Hematopoietic multipotent progenitor cell (in vitro differentiated cells): ENCODE results near the gene CTIF. TPM values are rescaled to one million over a fixed set of nuclear protein-coding genes. Genes with fewer than 3 reads are reported as not detected.

Experiments used
- DNase-seq, 3 donors: peaks; one replicate each; pipeline ENCODE4 v3.0.0-alpha.2; 2011 to 2015; ENCODE audit warnings: low read depth in 2 of 3, low spot score in 2 of 3
- total RNA-seq: library from RNA; depleted of rRNA; stranded (reverse); fragments of >200 nt; gene quantifications from one replicate; pipeline ENCODE4 v1.2.3, GENCODE V29; 2012

The CTIF gene
- total RNA-seq, 1 donor = 8.6 TPM

DNA sequence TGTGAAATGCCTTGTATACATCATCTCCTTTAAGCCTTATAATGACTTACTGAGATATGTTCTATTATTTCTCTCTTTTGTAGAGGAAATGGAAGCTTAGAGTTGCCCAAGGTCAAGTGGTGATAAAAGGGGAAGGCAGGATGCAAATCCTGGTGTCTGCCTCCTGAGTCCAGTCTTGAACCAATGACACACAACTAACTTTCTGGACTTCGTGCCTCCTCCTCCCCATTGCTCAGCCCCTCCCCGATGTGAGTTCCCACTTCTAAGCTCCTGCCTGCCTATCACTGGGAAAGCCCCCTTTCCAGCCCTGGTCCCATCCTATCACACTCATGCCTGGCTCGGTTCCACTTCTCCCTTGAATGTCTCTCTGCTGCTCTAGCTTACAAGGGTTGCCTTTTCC, 6.9 kb upstream of the CTIF start:
- no peak for DNase-seq

DNA sequence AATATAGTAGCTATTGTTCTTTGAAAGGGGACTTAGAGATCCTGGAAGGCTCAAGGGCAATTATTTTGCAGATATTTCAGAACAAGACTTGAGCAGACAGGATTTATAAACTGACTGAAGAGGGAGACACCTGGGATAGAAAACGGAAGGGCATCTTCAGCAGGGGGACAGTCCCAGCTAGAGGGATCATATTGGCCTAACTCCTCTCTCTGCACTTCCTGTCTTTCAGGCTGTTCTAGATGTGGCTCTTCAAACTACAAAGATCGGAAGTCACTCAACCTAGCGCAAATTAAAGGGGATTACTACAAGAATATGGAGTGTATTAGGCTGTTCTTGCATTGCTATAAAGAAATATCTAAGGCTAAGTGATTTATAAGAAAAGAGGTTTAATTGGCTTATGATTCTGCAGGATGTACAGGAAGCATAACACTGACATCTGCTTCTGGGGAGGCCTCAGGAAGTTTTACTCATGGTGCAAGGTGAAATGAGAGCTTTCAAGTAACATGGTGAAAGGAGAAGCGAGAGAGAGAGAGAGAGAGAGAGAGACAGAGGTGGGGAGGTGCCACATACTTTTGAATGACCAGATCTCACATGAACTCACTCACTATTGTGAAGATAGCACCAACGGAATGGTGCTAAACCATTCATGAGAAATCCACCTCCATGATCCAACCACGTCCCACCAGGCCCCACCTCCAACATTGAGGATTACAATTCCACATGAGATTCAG, 5.3 kb upstream of the CTIF start:
- peak in 1 of 3 donors; percentile 27 for DNase-seq

DNA sequence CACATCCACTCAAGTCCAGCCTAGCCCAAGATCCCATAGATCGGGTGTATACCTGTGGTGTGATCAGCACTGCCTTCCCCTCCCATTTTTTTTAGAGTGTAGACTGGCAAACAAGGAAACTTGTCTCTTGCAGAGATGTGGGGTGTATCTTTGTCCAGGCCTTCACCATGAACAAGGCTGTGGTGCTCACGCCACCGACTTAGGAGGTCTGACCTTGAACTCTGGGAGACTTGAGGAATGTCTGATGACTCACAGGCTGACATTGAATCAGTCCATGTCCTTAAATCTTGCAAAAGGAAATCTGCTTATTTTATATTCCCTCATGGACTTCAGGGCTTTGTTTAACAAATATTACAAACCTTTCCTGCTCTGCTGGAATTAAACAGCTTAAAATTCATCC, 4.5 kb upstream of the CTIF start:
- no peak for DNase-seq

DNA sequence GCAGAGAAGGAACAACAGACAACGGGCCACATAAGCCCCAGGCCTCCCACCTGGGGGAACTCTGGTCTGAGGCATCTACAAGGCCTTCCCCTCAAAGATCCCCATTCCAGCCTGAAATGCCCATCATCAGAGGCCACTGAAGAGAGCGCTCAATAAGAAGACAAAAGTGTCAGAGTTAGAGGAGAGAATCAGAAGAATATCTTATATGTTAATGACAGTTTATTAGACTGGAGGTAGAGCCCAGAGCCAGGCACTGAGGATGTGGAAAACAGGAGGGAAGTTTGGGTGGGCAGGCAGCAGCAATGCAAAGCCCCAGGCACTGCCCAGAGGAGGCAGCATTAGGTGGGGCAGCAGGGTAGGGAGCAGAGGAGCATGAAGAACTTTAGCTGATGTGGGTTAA, 2.9 kb upstream of the CTIF start:
- no peak for DNase-seq

DNA sequence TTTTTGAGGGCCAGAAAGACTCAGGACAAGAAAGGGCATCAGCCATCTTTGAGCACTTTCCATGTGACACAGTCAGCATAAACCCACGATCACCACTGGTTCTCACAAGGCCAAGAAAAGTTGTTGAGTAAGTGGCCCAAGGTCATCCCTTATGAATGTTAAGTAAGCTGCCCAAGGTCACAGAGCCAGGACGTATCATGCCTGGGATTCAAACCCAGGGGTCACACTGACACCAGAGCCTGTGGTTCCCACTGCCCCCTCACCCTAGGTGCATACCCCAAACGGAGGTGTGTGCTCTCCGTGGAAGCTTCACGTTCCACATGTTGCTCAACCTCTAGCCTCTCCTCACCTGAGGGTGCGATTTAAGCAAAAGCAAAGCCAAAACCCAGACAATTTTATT, 2.3 kb upstream of the CTIF start:
- DNase-seq = no peak

DNA sequence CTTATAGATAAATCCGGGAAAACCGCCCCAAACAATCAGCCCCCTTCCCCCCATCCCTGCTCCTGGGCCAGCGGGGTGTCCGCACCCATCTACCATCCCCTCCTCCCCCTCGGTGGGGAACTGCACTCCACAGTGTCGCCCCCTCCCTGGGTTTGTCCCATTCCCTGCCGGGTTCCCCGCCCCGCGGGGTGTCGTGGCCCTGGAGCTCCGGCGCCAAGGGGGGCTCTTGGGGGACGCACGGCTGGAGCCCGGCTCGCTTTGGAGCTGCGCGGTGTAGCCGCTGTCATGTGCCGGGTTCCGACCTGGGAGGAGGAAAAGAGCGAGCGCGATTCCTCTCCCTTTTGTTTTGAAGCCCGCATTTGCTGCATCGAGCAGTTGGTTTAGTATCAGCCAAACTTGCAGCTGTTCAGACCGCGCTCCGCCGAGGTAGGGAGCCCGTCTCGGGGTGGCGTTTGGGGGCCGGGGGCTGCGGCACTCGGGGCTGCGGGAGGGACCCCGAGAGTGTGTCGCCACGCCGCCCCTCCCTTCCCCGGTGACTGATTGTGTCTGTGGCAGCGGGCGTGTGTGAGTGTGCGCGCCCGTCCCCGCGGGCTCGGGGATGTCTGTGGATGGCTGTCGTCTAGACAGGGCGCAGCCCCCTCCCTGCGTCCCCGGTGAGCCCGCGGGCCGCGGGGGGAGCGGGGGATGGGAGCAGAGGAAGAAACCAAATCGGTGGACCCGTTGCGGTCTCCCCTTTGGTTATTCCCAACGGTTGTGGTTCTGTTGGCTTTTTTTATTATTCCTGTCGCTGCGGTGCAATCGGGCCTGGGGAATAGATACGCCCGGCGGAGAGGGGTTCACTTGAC, 797 bp downstream of the CTIF start:
- peak in 2 of 3 donors; percentile 34 to 36 for DNase-seq

DNA sequence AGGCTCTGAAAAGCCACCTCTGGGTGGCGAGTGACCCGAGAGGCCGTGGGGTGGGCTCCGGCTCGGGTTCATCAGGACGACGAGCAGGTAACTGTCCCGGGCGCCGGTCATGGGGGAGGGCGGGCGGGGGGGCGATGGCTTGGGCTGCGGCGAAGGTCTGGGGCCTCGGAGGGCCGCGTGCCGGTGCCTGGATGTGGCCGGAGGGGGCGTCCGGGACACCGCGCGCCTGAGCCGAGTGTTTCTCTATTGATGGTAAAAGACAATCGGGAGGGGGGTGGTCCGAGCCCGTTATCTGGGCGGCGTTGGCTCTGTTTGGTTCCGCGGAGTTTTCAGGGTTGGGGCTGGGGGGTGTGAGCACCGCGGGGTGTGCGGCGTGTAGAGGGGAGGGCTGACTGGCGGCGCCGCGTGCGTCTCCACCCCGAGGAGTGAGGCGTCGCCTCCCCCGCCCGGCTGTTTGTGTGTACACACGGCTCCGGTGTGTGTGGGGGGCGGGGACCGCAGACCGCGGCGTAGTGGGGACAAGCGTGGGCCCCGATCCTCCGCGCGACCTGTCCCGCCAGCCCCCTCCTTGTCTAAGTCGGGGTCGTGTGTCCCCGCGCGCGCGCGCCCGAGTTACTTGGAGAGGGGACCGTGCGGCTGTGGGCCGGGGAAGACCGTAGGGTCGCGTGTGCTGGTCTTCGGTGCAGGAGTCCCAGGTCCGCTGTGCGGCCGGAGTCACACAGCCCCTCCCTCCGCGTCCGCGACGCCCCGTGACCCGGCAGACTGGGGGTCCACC, 1.6 kb downstream of the CTIF start:
- DNase-seq = peak in 2 of 3 donors; percentile 32 to 37

DNA sequence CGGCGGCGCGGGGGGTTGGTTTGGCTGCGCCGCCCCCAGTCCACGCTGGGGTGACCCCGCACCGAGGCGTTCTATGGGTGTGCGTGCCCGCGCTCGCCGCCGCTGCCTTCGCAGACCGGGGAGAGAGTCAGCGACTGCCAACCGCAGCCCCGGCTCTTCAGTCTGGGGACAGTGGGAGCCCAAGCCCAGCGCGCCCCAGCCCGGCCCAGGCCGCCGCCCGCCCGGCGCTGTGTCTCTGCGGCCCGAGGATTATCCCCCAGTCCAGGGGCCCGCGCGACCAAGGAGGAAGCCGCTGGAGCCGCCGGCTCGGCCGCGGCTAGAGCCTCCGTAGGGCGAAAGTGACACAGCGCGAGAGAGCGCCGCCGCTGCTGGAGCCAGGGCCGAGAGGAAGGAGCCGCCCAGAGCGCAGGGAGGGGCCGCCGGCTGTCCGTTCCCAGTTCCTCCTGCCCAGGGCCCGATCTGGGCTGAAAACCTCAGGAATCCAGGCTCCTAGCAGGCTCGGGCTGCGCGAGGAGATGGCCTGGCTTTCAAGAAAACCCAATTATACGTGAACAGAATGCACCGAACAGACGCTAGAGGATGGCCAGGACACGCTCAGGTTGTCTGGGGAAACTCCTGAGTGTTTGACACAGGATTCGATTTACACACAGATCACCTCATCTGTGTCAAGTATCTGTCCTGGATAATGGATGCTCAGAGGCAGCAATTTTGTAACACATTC, 2.4 kb downstream of the CTIF start:
- DNase-seq = peak in 2 of 3 donors; percentile 24 to 38

DNA sequence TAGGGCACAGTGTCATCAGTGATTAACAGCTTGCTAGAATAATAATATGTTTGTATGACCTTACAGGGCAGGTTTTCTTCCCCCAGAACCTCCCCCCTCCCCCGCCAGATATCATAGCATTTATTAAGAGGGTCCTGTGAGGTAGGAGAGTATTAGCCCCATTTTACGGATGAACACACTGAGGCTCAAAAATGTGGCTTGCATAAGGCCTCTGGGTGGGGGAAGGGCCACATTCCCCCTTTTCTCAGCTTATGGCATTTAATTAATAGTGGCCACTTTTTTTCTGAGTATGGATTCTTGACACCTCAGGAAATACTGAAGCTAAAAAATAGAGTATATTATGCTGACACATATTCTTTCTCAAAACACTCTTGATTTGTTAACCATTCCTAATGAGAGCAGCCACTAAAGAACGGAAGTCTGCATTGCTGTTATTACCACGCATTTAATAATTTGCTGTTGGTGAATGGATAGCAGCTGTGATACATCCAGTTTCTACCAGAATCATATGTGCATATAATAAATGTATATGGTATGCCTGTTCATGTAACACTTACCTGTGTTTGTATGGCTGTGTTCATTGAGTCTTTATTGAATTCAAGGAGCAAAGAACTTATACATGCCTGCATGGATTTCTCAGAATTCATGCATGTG, 3.0 kb downstream of the CTIF start:
- no peak for DNase-seq

DNA sequence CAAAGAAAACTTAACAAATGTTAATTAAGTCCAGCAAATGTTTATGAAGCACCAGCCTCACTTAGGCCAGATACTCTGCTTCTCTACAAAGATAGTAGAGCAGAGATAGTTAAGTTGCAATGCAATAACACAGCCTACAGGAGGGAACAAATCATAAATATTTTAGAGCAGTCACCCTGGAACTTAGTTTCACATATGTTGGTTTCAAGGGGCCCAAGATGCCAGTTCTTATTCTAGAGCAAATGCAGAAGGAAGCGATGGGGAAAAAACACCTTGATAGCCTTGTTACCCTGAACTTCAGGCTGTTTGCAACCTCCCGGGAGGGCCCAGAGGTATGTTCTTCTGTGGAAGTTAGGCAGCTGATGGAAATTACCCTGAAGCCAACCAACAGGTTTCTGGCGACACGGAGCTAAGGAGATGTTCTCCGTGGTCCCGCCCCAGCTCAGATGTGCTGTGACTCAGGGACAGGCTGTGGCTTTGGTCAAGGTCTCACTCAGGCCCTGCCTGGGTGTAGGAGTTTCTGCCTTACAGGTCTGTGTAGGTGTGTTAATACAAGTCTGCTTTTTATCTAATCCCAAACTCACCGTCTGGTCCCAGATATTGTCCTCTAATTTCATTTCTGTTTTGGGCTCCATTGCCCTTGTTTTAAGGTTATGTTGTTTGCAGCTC, 3.8 kb downstream of the CTIF start:
- no peak for DNase-seq

DNA sequence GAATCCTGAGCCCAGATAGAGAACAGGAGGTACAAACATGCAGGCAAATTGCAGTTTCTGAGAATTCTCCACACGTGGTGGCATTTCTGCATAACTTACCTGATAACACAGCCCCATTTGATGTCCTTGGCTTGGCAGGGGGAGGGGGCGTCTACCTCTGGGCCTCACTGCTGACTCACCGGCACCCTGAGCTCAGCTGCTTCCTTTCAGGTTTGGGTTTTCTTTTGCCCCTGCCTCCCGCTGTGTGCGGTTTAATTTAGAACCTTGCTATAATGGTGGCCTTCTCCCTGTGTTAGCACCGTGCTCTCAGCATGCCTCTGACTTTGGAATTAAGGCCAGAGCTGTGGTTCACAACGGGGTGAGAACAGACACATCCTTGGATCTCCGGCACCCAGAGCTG, 4.4 kb downstream of the CTIF start:
- peak in 2 of 3 donors; percentile 43 to 55 for DNase-seq

DNA sequence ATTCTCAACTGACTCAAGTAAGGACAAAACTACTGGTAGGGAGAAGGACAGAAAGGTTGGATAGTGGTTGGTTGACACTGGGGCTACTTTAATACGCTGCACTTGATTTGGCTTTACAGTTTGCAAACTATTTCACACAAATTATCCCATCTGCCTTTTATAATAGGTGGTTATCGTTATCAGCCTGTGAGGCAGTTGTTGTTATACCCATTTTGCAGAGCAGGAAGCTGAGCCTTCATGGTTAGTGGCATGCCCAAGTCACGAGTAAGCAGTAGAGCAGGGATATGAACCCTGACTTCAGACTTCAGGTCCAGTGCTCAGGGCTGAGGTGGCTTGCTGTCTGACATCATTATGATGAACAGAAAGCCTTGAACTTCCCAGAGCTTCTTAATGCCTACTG, 5.3 kb downstream of the CTIF start:
- no peak for DNase-seq

DNA sequence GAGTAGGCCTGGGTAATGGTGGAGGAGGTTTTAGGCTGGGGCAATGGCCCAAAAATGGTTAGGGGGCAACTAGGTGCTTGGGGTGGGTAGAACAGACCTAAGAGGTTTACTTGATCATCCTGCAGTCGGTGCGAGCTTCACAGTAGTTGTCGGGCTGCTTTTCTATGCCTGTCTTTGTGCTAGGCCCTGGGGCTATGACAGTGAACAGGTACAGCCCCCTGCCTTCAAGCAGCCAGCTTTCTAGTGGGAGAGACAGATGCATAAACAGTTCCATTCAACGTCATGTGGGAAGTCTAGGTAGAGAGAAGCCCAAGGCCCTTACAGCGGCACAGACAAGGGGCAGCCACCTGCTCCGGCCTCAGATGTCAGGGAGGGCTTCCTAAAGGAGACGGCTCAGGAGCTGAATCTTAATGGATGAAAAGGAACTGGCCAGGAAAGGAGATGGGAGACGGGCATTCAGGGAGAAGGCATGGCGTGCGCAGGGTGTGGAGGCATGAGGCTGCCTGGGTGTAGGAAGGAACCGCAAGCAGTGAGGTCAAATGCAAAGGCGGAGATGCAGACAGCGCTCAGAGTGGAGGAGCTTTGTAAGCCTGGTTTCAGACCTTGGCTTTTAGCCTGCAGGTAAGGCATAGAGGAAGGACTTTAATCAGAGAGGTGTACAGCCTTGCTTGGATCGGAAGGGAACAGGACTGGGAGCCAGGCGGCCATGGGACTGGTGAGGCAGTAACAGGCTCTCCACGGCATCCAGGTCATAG, 6.0 kb downstream of the CTIF start:
- DNase-seq = no peak

DNA sequence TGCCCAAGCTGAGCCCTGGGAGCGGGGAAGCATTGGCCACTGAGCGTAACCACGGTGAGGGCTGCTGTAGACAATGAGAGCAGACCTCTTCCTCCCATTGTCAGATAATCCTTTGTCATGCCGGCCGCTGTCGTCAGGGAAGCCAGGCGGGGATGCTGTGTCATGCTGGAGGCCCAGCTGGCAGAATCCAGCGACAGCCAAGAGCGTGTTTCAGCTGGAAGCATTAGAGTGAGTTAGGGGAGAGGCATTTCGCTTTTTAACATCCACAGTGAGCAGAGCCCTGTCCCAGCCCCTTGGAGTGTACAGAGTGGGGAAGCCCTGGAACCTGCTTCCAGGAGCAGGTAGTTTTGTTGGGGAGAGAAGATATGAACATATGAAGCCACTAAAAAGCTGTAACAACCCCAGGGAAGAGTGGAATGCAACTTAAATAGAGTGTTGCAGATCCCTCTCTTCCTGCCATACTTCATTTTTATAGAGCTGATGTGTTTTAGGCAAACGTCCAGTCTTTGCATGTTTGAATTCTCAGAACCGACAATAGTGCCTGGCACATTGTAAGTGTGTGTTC, 7.0 kb downstream of the CTIF start:
- peak in 2 of 3 donors; percentile 78 to 92 for DNase-seq

DNA sequence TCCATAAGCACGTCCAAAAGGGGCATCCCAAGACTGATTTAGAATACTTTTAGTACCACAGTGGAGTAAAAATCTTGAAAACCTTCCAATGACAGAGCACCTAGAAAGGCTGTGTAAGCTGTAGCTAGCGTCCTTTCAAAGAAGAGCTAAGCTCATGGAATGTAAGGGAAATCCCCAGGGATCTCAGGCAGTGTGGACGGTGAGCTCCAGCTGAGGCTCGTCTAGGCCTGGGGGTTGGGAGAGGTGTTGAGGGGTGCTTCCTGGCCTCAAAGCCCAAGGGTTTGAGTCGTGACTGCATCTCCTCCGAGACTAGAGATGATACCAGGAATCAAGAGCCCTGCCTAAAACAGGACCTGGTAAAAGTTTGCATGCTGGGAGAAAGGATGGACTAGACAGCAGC, 7.6 kb downstream of the CTIF start:
- no peak for DNase-seq

DNA sequence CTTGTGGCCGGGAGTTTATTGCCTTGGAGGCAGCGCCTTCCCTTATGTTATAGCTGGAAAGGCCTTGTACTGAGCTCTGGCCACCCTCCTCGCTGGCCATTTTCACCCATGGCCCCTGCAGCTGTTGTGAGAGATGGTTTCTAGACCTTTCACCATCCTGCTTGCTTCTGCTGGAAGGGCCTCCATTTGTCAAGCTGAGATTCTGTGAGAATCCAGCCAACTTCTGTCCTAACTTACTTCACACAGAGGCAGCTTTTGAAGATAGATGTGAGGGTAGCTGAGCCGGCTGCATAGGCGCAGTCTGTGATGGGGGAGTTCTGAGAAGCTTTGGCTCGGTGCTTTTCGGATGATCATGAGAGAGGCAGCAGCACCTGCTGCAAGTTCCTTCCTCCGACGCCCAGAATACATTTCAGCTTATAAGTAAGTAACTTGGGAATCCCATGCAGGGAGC, 8.7 kb downstream of the CTIF start:
- DNase-seq = no peak

DNA sequence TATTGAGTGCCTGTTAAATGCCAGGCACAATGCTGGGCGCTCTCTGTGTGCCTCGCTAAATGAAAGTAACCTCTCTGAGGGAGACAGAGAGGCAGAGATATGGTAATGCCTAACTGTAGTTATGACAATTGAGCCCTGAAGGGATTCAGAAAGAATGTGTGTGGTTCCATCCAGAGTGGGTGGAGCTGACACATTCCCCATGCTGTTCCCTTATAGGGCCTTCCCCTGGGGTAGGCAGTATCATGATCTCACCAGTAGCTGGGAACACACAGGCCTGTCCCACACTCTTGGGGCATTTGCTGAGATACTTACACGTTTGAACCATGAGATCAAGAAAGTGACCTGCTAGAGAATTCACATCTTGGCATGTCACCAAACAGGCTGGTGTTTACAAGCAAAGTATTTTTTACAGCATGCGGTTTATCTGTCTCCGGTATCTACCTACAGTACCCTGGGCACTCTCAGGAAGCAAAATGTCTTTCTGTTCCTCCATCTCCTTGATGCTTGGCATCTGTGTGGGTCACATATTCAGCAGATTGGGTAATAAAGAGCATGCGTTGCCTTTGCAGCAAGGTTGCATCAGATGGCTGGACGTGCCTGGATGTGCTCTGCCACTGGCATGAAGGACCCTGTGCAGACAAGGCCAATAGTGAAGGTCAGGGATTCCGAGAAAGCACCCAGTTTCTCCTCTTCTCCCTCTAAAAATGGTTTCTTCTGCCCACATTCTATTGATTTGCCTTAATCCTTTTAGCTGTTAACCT, 9.4 kb downstream of the CTIF start:
- no peak for DNase-seq

DNA sequence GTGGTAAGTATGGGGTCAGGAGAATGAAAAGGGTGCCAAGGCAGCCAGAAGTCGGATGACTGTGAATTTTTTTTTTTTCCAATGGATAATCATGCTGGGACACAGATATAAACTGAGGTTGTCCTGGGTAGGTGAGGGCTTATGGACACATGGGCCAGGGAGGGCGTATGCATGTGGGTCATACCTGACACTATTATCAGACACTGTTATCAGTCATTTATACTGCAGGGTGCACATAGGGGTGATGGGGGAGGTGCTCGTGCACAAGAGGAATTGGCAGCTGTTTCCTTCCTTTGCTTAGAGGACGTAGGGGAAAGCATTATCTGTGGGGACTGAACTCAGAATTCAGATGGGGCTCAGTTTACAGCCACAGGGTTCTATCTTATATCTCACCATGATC, 10.1 kb downstream of the CTIF start:
- DNase-seq = no peak
